ENCODE data around the gene NCS1. TPM values are rescaled to one million over a fixed set of nuclear protein-coding genes. Genes with fewer than 3 reads are reported as not detected.
A peak's percentile ranks its signal among the peaks of the same experiment; 100 is the strongest.

The NCS1 gene
- total and polyA plus RNA-seq, 2 of the 8 experiments (the other 6 are each of a cell fraction or from before 2014, with no cell fraction given) = 34.7 to 47.6 TPM

DNA sequence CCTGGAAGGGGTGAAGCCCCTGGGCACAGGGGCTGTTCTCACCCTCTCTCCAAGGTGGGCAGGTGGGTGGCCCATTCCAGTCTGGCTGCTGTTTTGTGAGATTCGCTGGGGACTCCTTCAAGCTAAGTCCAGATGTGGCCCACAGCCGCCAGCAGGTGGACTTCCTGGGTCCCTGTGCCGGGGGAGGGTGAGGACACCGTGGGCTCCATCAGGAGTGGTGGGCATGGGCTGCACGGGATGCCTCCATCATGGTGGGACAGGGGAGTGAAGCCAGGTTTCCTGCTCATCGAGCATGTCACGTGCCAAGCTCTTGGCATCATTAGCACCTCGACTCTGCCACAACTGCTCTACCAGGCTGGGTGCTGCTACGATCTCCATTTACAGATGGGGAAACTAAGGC is 1.8 kb downstream of the NCS1 start:
- Histone ChIP-seq H3K56ac (replicated peaks; ENCODE audit: insufficient read length, low read depth, low read length) (no peak overlapping the region), H4K8ac (ENCODE audit: extremely low read depth, insufficient read depth, low read length) (no peak overlapping the region), H3K23me2 (ENCODE audit: low read depth, low read length) (peaks cover 11% of the 10 kb centered on the region), H4K20me1 (replicated peaks in 1 of 2; ENCODE audit: control insufficient read depth in 1 of 2, insufficient read depth in 2 of 2, low read length in 2 of 2) (peaks cover 3 to 12% of the 10 kb centered on the region in 2 experiments), H3K18ac (ENCODE audit: extremely low read depth, low read length) (no peak overlapping the region), H3K4me2 (ENCODE audit: insufficient read depth in 1 of 2, low read depth in 2 of 2, low read length in 2 of 2) (peak overlapping the region in 1 of 2 experiments; percentile 85; a peak in 3 of 4 replicates), H3K36me3 (ENCODE audit: control insufficient read depth in 2 of 4, insufficient read depth in 4 of 4, low read length in 3 of 4) (no peaks in the 10 kb centered on the region), H2BK120ac (replicated peaks; ENCODE audit: low read depth, low read length) (no peak overlapping the region), H2BK5ac (ENCODE audit: low read depth, low read length) (peak overlapping the region; percentile 52; the same call in 1 of the 2 replicates), H4K91ac (replicated peaks; ENCODE audit: insufficient read length, low read length) (peak overlapping the region; percentile 72), H2BK20ac (ENCODE audit: low read length) (no peak overlapping the region), H2AK5ac (ENCODE audit: low read depth, low read length) (peak overlapping the region; percentile 82; the same call in 1 of the 2 replicates), H2BK15ac (ENCODE audit: low read length) (0 out of 2 replicates have a peak overlapping the region, but pooled peaks have one; percentile 65), H2AFZ (ENCODE audit: low read length) (no peak overlapping the region), H3K79me1 (ENCODE audit: low read depth, low read length) (peaks cover 13% of the 10 kb centered on the region), H3K4me1 (replicated peaks in 1 of 4; ENCODE audit: control insufficient read depth in 3 of 4, insufficient read depth in 4 of 4, low read length in 3 of 4) (peaks cover 4 to 14% (median 10%) of the 10 kb centered on the region in 4 experiments), H3K14ac (ENCODE audit: insufficient read length) (no peak overlapping the region), H3K9me3 (ENCODE audit: insufficient read depth in 2 of 2, low read depth in 1 of 2, low read length in 1 of 2) (no peaks in the 10 kb centered on the region), H3K9ac (replicated peaks in 1 of 4; ENCODE audit: extremely low read depth in 1 of 4, low read depth in 3 of 4, low read length in 3 of 4) (no peak overlapping the region), H3K79me2 (ENCODE audit: control insufficient read depth in 1 of 2, insufficient read depth in 2 of 2, low read length in 2 of 2) (peaks cover 0 to 24% of the 10 kb centered on the region in 2 experiments; a peak in 2 of 4 replicates), H4K5ac (ENCODE audit: insufficient read length, low read depth, low read length) (no peak overlapping the region), H3K4ac (replicated peaks; ENCODE audit: insufficient read length, low read depth, low read length) (no peak overlapping the region), H3K27me3 (replicated peaks in 1 of 4; ENCODE audit: control insufficient read depth in 3 of 4, extremely low read depth in 1 of 4, insufficient read depth in 3 of 4, low read length in 3 of 4) (peaks cover 0 to 13% (median 5%) of the 10 kb centered on the region in 4 experiments; a peak in 3 of 7 replicates), H3K27ac (ENCODE audit: low read depth, low read length) (no peak overlapping the region), H3K4me3 (ENCODE audit: extremely low read depth in 1 of 4, insufficient read depth in 2 of 4, low read depth in 3 of 4, low read length in 4 of 4) (peak overlapping the region in 2 of 4 experiments; percentile 44 to 80; a peak in 1 of 8 replicates), H3K23ac (ENCODE audit: insufficient read length) (no peak overlapping the region), H2BK12ac (ENCODE audit: low read depth, low read length) (peak overlapping the region; percentile 94; the same call in 1 of the 2 replicates)
- FAIRE-seq (no peak), DNase-seq (ENCODE audit: low read depth in 1 of 2, low spot score in 2 of 2) (no peak)
- POLR2A ChIA-PET (ENCODE audit: partially characterized antibody) = interaction anchor here (1.0 to 1.8 kb wide), 5 partner anchors 9 to 46 kb away, joined by 3 to 5 read pairs (median 4); no protein-coding TSS in a partner anchor
- WGBS, 2 experiments (ENCODE audit: extremely low coverage in 1 of 2, insufficient coverage in 1 of 2, insufficient read length in 1 of 2, insufficient replicate concordance in 2 of 2, low coverage in 1 of 2, low lambda C conversion rate in 2 of 2, missing lambda C conversion rate in 1 of 2) = 89% methylated on average over 8 of the region's 9 CpGs; no CpG with 5 or more reads in 1 of the 2 experiments
- CTCF ChIA-PET (ENCODE audit: partially characterized antibody) = interaction anchor here (1.0 to 2.8 kb wide), 12 partner anchors 9 to 154 kb away, joined by 3 to 20 read pairs (median 4); no protein-coding TSS in a partner anchor
- no peak for TF ChIP-seq KDM5A (IDR thresholded peaks at IDR 0.05; ENCODE audit: low read length)
- TF ChIP-seq RBBP5 (IDR thresholded peaks at IDR 0.05; ENCODE audit: borderline replicate concordance, low read depth, low read length) = no peak
- TF ChIP-seq CHD2 (IDR thresholded peaks at IDR 0.05; ENCODE audit: low read length) = no peak

All from H1 (cell line).